Heart left ventricle (tissue), 16 donors: Measurements from ENCODE around the gene TCP1. TPM values are rescaled to one million over a fixed set of nuclear protein-coding genes. Genes with fewer than 3 reads are reported as not detected.

Experiments
- ATAC-seq, 4 donors: fragments of 200-7000 bp; cut with Tn5 transposase; one replicate each; pipeline ENCODE4 v1.9.1; 2020 to 2022; ENCODE audit warnings: moderate library complexity in 4 of 4, mild to moderate bottlenecking in 3 of 4, moderate number of reproducible peaks in 1 of 4
- DNase-seq, 5 donors: peaks; one replicate each; pipeline ENCODE4 v3.0.0-alpha.2; 2020
- H3K27ac ChIP-seq, 12 donors: fragments of 200-600 bp; sonication (generic) in 4 of 12; one replicate each; pipeline versions ENCODE4 v1.5.0 to v1.8.0; 2016 to 2022; ENCODE audit warnings: mild to moderate bottlenecking in 2 of 12
- H3K27me3 ChIP-seq, 9 donors: fragments of 200-600 bp; sonication (generic) in 2 of 9; one replicate each; pipeline versions ENCODE4 v1.5.1 to v1.8.0; 2016 to 2022; ENCODE audit warnings: mild to moderate bottlenecking in 3 of 9
- H3K36me3 ChIP-seq, 9 donors: fragments of 200-600 bp; sonication (generic) in 2 of 9; one replicate each; pipeline versions ENCODE4 v1.5.0 to v1.8.0; 2018 to 2022; ENCODE audit warnings: mild to moderate bottlenecking in 2 of 9
- H3K4me1 ChIP-seq, 12 donors: fragments of 200-600 bp; sonication (generic) in 4 of 12; one replicate each; pipeline versions ENCODE4 v1.5.0 to v1.8.0; 2016 to 2022; ENCODE audit warnings: mild to moderate bottlenecking in 3 of 12
- H3K4me3 ChIP-seq, 12 donors: fragments of 200-600 bp; sonication (generic) in 4 of 12; one replicate each; pipeline versions ENCODE4 v1.5.0 to v1.8.0; 2017 to 2022; ENCODE audit warnings: mild to moderate bottlenecking in 9 of 12, moderate library complexity in 4 of 12
- H3K9me3 ChIP-seq, 12 donors: fragments of 200-600 bp; sonication (generic) in 4 of 12; one replicate each; pipeline versions ENCODE4 v1.5.0 to v1.8.0; 2016 to 2022; ENCODE audit warnings: mild to moderate bottlenecking in 1 of 12
- POLR2A ChIP-seq, 2 donors: fragments of 450-650 bp; IDR thresholded peaks; one replicate each; pipeline ENCODE4 v1.6.1; 2017; ENCODE audit warnings: antibody characterized with exemption in 2 of 2, mild to moderate bottlenecking in 2 of 2, moderate library complexity in 2 of 2
- WGBS, 4 donors: extraction: QIAGEN DNeasy Blood & Tissue Kit in 2 of 4; methylation state at CpG; one replicate each; pipeline versions ENCODE4 v1.1.5 to v1.1.7; 2013 to 2018; 5-methylcytosine and 5-hydroxymethylcytosine counted together
- intact Hi-C, 10 donors: fragments of 100-400 bp; cut with DNase I; formaldehyde crosslinking; loops; one replicate each; pipeline versions ENCODE4 v1.11.1 to v1.14.2; 2022
- long read RNA-seq, 3 donors: library from polyadenylated mRNA; unstranded; transcript quantifications; one replicate each; pipeline ENCODE4 v2.0.0, GENCODE V29; 2020 to 2021
- polyA plus RNA-seq, 2 donors: library from polyadenylated mRNA; stranded (reverse); fragments of 200-250 nt; gene quantifications; one replicate each; pipeline ENCODE4 v1.2.3, GENCODE V29; 2013
- total RNA-seq, 9 donors: library from RNA; depleted of rRNA in 2 of 9; stranded (reverse); fragments of >200 nt in 2 of 9; fragmentation: NEBNext Ultra II Directional in 3 of 9; extraction: Animal tissue kit (Norgen Biotek cat#: 25700) in 3 of 9; gene quantifications; one replicate each; pipeline versions ENCODE4 v1.1.0 to v1.2.4, GENCODE V29; 2016 to 2023
- TF ChIP-seq, protein P1 (sequence below), 12 donors: fragments of 200-600 bp; sonication (generic) in 4 of 12; IDR thresholded peaks; one replicate each; pipeline versions ENCODE4 v1.5.0 to v1.8.0; 2018 to 2022; ENCODE audit warnings: antibody characterized with exemption in 12 of 12, mild to moderate bottlenecking in 5 of 12
- donor health status: ischemic (EF 13 %, LVEDD 7.1; RV severe dilation, severe dysfunction).
- donor health status: healthy with polysubstance abuse.
- donor health status: DM: no; HTN: yes; CAD: no.
- donor health status: DM: no; HTN: no; CAD: no.
- donor health status: ischemic (EF 25% LVEDD 6.9; RV normal size, moderate dysfunction).
- donor health status: ischemic (EF 25% LVEDD 5.7; RV mildly dilated, moderate dysfunction).
- donor health status: healthy.
- donor health status: DM: yes; HTN: yes; CAD: no.
- donor health status: ischemic (EF 35%, LVEDD 5.7; RV mildly dilated, moderate dysfunction).
- donor health status: nonischemic (EF 11% LVEDD 7.7; RV severe dilation, severe dysfunction).
- donor health status: DM: yes; HTN: yes; CAD: no.
- donor health status: PGD.
- donor health status: ischemic (EF 29% LVEDD 5.4; RV normal size, mild dysfunction).
- donor health status: nonischemic (EF 23%, LVEDD 6.1; RV moderate dilation, normal function).

TCP1 gene
- 100 to 1,000 TPM; 107 to 184 (median 142) TPM for total RNA-seq
- 100 to 1,000 TPM in 1 of 2 donors, 10 to 100 TPM in 1; 89.2 to 241 TPM for polyA plus RNA-seq
- long read RNA-seq, donor 1, transcript TCP1-201 (12 exons, 2,499 nt): major isoform, 256 of 283 reads
- long read RNA-seq, donor 1, partial matches to known transcripts: 12 of 283 reads
- long read RNA-seq, donor 1, other reads (novel, unspliced or antisense): 13 of 283 reads
- long read RNA-seq, donor 2, transcript TCP1-202 (11 exons, 1,878 nt): minor isoform, 10 of 933 reads
- long read RNA-seq, donor 2, transcript TCP1-201 (12 exons, 2,499 nt): major isoform, 888 of 933 reads
- long read RNA-seq, donor 2, partial matches to known transcripts: 12 of 933 reads
- long read RNA-seq, donor 2, other reads (novel, unspliced or antisense): 23 of 933 reads
- long read RNA-seq, donor 3, transcript TCP1-201 (12 exons, 2,499 nt): major isoform, 263 of 282 reads
- long read RNA-seq, donor 3, partial matches to known transcripts: 11 of 282 reads
- long read RNA-seq, donor 3, other reads (novel, unspliced or antisense): 8 of 282 reads

DNA sequence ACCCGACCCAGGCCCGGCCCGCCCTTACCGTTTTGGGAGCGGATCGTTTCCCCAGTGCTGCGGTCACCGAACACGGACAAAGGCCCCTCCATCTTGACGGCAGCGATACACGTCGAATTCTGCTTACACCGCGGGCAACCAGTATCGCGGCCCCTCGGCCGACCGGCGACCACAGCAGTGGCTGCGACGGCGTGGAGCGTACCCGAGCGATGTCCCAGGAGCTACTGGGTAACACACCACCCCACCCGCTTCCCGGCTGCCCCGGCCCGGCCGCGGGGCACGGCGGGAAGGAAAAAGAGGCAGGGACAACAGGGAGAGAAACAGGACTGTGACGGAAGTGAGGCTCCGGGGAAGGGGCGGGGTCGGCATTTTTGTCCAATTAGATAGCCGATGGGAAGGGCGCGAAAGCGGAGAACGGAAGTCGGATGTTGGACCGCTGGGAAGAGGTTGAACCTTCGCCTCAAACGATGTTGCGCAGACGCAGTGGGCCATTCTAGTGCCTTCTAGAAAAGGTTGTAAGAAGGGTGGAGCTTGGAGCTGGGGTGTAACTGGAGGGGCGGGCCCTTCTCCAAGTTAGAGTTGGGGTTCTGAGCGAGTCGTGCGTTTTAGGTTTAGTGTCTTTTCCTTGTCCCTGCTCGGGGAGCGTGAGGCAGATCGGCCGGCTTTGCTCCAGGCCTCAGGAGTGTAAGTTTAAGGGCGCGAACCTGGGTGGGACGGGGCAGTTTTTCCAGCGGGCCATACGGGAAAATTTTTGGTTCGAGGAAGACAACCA lies at the start of gene TCP1:
Gene TCP1 (minus strand): TSS at position 226 of the 772 bp plus-strand sequence. CDS start 134 bp downstream, at position 92.
- H3K9me3 ChIP-seq: no peaks in the 10 kb centered on the region
- peaks cover 5 to 50% (median 35%) of the 10 kb centered on the region in 12 donors for H3K4me1 ChIP-seq
- intact Hi-C loops: loop anchor here (1.0 to 10.0 kb wide), 10 partner anchors 27 to 97 kb away; partner anchors contain the start of genes SOD2 (in 9 of the 10), WTAP (in 8 of the 10) and ACAT2 (in 2 of the 10)
- H3K4me3 ChIP-seq: peak within 1 kb of the TSS; percentile 80 to 100 (median 93)
- peak within 1 kb of the TSS; percentile 73 to 99 (median 96) for H3K27ac ChIP-seq
- 0% methylated on average over 53 to 64 of the region's 64 CpGs for WGBS, 4 donors
- DNase-seq (peak; percentile 99 to 100 (median 100)), ATAC-seq (peak; percentile 92 to 95 (median 94))
- no peaks in the 10 kb centered on the region for H3K27me3 ChIP-seq
- H3K36me3 ChIP-seq: peaks cover 0 to 67% (median 60%) of the 10 kb centered on the region in 9 donors
- peak in 1 of 2 donors; percentile 89 for TF ChIP-seq POLR2A (IDR thresholded peaks at IDR 0.05)
- TF ChIP-seq, protein P1, sequence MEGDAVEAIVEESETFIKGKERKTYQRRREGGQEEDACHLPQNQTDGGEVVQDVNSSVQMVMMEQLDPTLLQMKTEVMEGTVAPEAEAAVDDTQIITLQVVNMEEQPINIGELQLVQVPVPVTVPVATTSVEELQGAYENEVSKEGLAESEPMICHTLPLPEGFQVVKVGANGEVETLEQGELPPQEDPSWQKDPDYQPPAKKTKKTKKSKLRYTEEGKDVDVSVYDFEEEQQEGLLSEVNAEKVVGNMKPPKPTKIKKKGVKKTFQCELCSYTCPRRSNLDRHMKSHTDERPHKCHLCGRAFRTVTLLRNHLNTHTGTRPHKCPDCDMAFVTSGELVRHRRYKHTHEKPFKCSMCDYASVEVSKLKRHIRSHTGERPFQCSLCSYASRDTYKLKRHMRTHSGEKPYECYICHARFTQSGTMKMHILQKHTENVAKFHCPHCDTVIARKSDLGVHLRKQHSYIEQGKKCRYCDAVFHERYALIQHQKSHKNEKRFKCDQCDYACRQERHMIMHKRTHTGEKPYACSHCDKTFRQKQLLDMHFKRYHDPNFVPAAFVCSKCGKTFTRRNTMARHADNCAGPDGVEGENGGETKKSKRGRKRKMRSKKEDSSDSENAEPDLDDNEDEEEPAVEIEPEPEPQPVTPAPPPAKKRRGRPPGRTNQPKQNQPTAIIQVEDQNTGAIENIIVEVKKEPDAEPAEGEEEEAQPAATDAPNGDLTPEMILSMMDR (IDR thresholded peaks at IDR 0.05): no peak

DNA sequence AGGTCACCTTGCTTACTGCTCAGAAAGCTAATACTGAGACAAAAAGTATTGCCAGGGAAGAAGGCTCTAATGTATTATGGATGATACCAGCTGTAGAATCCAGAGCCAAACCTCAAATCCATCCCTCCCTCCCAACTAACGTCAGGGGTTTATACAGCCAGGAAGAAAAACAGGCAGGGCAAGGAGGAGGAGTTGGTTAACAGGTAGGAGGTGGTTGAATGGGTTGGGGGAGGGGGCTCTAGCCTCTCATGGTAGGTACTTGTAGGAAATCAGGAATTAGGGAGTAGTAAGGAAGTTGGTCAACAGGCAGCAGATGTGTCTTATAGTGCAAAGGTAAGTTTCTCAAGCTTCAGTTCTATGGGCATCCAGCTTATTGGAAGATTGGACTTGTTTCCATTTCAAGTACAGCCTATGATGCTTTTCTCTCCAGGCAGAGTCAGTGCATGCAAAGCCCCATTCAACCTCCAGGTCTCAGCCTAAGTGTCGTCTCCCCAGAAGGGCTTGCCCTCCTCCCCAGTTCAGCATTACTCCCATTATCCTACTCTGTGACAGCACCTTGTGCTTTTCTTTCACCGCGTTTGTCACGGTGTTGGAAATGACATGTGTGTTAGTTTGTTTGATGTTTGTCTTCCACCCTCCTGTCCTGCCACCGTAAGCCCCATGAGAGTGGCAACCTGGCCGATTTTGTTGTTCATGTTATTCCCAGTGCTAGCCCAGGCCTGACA lies 48.8 kb upstream of the TCP1 start:
- 77 to 86% (median 82%) methylated on average over 7 of the region's 7 CpGs for WGBS, 4 donors
- DNase-seq (no peak), ATAC-seq (no peak)
- H3K27me3 ChIP-seq: no peaks in the 10 kb centered on the region
- TF ChIP-seq, protein P1 (IDR thresholded peaks at IDR 0.05): no peak
- TF ChIP-seq POLR2A (IDR thresholded peaks at IDR 0.05): no peak
- H3K9me3 ChIP-seq: no peaks in the 10 kb centered on the region
- no peak overlapping the region for H3K4me3 ChIP-seq
- H3K4me1 ChIP-seq: peaks cover 0 to 23% (median 5%) of the 10 kb centered on the region in 12 donors
- H3K36me3 ChIP-seq: no peaks in the 10 kb centered on the region
- intact Hi-C loops: no loop called here
- no peak overlapping the region for H3K27ac ChIP-seq

DNA sequence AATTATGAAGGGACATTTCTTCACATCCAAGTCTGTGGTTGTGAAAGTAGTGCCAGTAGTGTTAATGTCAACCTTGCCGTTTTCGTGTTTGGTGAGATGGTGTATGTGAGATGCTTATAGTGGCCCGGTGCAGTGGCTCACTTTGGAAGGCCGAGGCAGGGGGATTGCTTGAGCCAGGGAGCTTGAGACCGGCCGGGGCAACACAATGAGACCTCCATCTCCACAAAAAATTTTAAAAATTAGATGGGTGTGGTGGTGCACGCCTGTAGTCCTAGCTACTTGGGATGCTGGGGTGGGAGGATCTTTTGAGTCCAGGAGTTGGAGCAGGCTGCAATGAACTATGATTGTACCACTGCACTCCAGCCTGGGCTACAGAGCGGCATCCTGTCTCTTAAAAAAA lies 48.1 kb upstream of the TCP1 start:
- 73 to 81% (median 79%) methylated on average over 8 of the region's 8 CpGs for WGBS, 4 donors
- peaks cover 0 to 24% (median 5%) of the 10 kb centered on the region in 12 donors for H3K4me1 ChIP-seq
- TF ChIP-seq POLR2A (IDR thresholded peaks at IDR 0.05): no peak
- TF ChIP-seq, protein P1 (IDR thresholded peaks at IDR 0.05): no peak
- H3K36me3 ChIP-seq: no peaks in the 10 kb centered on the region
- no peaks in the 10 kb centered on the region for H3K9me3 ChIP-seq
- ATAC-seq (no peak), DNase-seq (no peak)
- peak overlapping the region in 1 of 12 donors; percentile 27 for H3K4me3 ChIP-seq
- peak overlapping the region in 4 of 12 donors; percentile 50 to 67 (median 56) for H3K27ac ChIP-seq
- no peaks in the 10 kb centered on the region for H3K27me3 ChIP-seq
- intact Hi-C loops: no loop called here
